Fibroblast of villous mesenchyme (primary cell): ENCODE results near the gene NEUROG1. TPM values are rescaled to one million over a fixed set of nuclear protein-coding genes. Genes with fewer than 3 reads are reported as not detected.

Experiments used
- DNase-seq: peaks from one replicate; pipeline ENCODE4 v3.0.0-alpha.2; 2010; ENCODE audit warnings: low read depth
- H3K4me3 ChIP-seq: 2 replicates; pipeline ENCODE4 v1.5.1; 2011; ENCODE audit warnings: low read depth, mild to moderate bottlenecking, low read length
- CTCF ChIP-seq: IDR thresholded peaks from 2 replicates; pipeline ENCODE4 v1.5.1; 2012; ENCODE audit warnings: low read depth, mild to moderate bottlenecking, low read length; ENCODE audit not compliant: insufficient read depth
- total RNA-seq: library from RNA; depleted of rRNA; stranded (reverse); fragments of >200 nt; gene quantifications from 2 replicates; pipeline ENCODE4 v1.2.3, GENCODE V29; 2012

Gene NEUROG1
- total RNA-seq, 1 donor: not detected

- no peak for TF ChIP-seq CTCF
Observed at GRCh38 chr5:135546101-135546500, 10.3 kb upstream of the NEUROG1 start.

GRCh38 chr5:135545099-135545498 is 9.3 kb upstream of the NEUROG1 start:
- no peak overlapping the region for H3K4me3 ChIP-seq
- no peak for TF ChIP-seq CTCF
- DNase-seq: no peak

More at GRCh38 chr5:135546101-135546500, 10.3 kb upstream of the NEUROG1 start:
- H3K4me3 ChIP-seq: no peak overlapping the region
- DNase-seq: no peak

GRCh38 chr5:135543485-135544304 is 7.9 kb upstream of the NEUROG1 start:
- H3K4me3 ChIP-seq: peak overlapping the region; percentile 40
- DNase-seq: peak; percentile 28
- no peak for TF ChIP-seq CTCF

- DNase-seq: no peak
- no peak for TF ChIP-seq CTCF
- H3K4me3 ChIP-seq: no peak overlapping the region
Observed at GRCh38 chr5:135543001-135543484, 7.3 kb upstream of the NEUROG1 start.

GRCh38 chr5:135541807-135542502 is 6.2 kb upstream of the NEUROG1 start:
- no peak for DNase-seq
- no peak for TF ChIP-seq CTCF
- no peak overlapping the region for H3K4me3 ChIP-seq

- no peak for DNase-seq
- no peak overlapping the region for H3K4me3 ChIP-seq
- TF ChIP-seq CTCF: no peak
Observed at GRCh38 chr5:135539430-135540005, 3.8 kb upstream of the NEUROG1 start.
